ENCODE results near the gene NEGR1.

Gene NEGR1

GRCh38 chr1:71526824-71527223, 755.5 kb downstream of the NEGR1 start:
- no peak for DNase-seq

GRCh38 chr1:71522721-71523120, 759.6 kb downstream of the NEGR1 start:
- no peak for DNase-seq

- no peak for DNase-seq
Measured at GRCh38 chr1:71521655-71522264, 760.6 kb downstream of the NEGR1 start.

- DNase-seq: no peak
Measured at GRCh38 chr1:71511505-71511904, 770.8 kb downstream of the NEGR1 start.

- no peak for DNase-seq
Measured at GRCh38 chr1:71510725-71511124, 771.6 kb downstream of the NEGR1 start.

- DNase-seq: no peak
Measured at GRCh38 chr1:71509051-71509595, 773.2 kb downstream of the NEGR1 start.

GRCh38 chr1:71502006-71502405, 780.3 kb downstream of the NEGR1 start:
- no peak for DNase-seq

- no peak for DNase-seq
Measured at GRCh38 chr1:71498542-71498941, 783.8 kb downstream of the NEGR1 start.

GRCh38 chr1:71494163-71494562, 788.2 kb downstream of the NEGR1 start:
- no peak for DNase-seq

- DNase-seq: no peak
Measured at GRCh38 chr1:71492298-71493041, 789.9 kb downstream of the NEGR1 start.

GRCh38 chr1:71490432-71490831, 791.9 kb downstream of the NEGR1 start:
- no peak for DNase-seq

GRCh38 chr1:71488555-71489252, 793.6 kb downstream of the NEGR1 start:
- DNase-seq: no peak

GRCh38 chr1:71473331-71473730, 809.0 kb downstream of the NEGR1 start:
- no peak for DNase-seq

GRCh38 chr1:71465093-71465492, 817.2 kb downstream of the NEGR1 start:
- no peak for DNase-seq

GRCh38 chr1:71464016-71464415, 818.3 kb downstream of the NEGR1 start:
- DNase-seq: no peak

- no peak for DNase-seq
Measured at GRCh38 chr1:71463144-71463543, 819.2 kb downstream of the NEGR1 start.

GRCh38 chr1:71462247-71462646, 820.1 kb downstream of the NEGR1 start:
- no peak for DNase-seq

- DNase-seq: no peak
Measured at GRCh38 chr1:71461416-71461815, 820.9 kb downstream of the NEGR1 start.

- no peak for DNase-seq
Measured at GRCh38 chr1:71448444-71448843, 833.9 kb downstream of the NEGR1 start.

- DNase-seq: no peak
Measured at GRCh38 chr1:71438626-71439025, 843.7 kb downstream of the NEGR1 start.

- DNase-seq: no peak
Measured at GRCh38 chr1:71435951-71436350, 846.4 kb downstream of the NEGR1 start.

- no peak for DNase-seq
Measured at GRCh38 chr1:71434240-71434639, 848.1 kb downstream of the NEGR1 start.

- DNase-seq: no peak
Measured at GRCh38 chr1:71428029-71428428, 854.3 kb downstream of the NEGR1 start.

GRCh38 chr1:71427066-71427465, 855.3 kb downstream of the NEGR1 start:
- no peak for DNase-seq

All from stimulated activated naive CD4-positive, alpha-beta T cell treated with Interleukin-2 at 50 U/mL for 16 hours (primary cell).